ENCODE data around the gene SMARCA5.

The SMARCA5 gene

DNA sequence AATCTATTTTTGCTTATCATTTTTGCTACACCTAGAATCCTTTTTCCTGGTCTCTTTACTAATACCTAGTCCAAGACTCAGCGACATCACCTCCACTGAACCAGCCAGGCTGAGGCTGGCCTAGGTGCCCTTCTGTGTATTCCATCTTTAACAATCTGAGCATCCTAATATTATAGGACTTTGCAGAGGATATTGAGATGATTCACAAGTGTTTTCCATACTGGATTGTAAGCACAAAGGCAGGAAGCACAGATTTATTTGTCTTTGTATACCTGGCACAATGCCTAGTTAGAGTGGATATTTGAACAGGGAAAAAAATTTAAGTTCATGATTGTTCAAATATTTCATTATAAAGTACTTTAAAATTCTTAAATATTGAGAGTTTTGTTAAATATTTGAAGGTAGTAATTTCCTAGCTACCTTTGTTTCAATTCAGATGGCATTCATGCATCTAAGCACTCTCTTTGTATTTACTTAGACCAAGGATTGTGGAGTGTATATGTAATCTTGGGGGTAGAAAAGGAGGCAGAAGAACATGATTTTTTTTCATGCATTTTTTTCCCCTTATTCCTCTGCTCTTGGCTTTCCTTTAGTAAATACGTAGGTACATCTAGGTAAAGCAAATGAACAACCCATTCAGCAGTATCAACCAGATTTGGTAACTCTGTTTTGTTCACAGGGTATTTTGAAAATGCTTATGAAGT is 18.4 kb downstream of the SMARCA5 start:
- H3K9me3 ChIP-seq (ENCODE audit: control insufficient read depth in 2 of 2, low read length in 2 of 2) = no peaks in the 10 kb centered on the region
- no peak overlapping the region for H3K9ac ChIP-seq (ENCODE audit: low read depth in 1 of 2, low read length in 2 of 2)
- peaks cover 63 to 73% of the 10 kb centered on the region in 2 donors for H3K36me3 ChIP-seq (ENCODE audit: control insufficient read depth in 2 of 2, insufficient read depth in 2 of 2, low read length in 2 of 2)
- no peaks in the 10 kb centered on the region for H3K27me3 ChIP-seq (ENCODE audit: control insufficient read depth in 2 of 2, insufficient read depth in 2 of 2, low read length in 2 of 2)
- H3K4me3 ChIP-seq (ENCODE audit: low read length in 2 of 2) = no peak overlapping the region
- no peaks in the 10 kb centered on the region for H3K4me1 ChIP-seq (ENCODE audit: control insufficient read depth in 2 of 2, insufficient read depth in 2 of 2, low read length in 2 of 2)
- H3K27ac ChIP-seq (ENCODE audit: low read depth in 2 of 2, low read length in 2 of 2) = no peak overlapping the region

DNA sequence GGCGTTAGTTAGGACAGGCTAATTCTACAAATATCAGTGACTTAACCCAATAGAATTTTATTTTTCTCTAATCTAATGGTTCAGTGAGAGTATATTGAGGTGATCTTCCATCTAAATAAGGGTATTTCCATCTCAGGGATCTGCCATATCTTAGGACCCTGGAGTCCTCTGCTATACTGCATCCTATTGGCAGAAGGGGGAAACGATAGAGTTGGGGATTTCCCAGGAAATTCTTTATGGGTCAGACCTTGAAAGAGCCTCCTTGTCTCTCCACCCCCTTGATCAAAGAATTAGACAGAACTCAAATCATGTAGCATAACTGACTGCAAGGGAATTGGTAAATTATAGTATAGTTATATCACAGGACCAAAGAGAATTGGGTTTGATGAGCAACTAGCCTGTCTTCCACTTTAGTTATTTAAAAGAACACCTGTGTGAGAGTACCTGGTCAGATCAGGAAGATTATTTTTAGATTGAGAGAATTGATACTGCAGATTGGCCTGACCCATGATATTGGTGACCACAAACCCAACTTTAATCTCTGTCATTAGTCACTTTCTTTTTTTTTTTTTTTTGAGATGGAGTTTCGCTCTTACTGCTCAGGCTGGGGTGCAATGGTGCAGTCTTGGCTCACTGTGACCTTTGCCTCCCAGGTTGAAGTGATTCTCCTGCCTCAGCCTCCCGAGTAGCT is 25.6 kb downstream of the SMARCA5 start:
- Histone ChIP-seq H3K4me3 (ENCODE audit: low read length in 2 of 2) (no peak overlapping the region), H3K27me3 (ENCODE audit: control insufficient read depth in 2 of 2, insufficient read depth in 2 of 2, low read length in 2 of 2) (no peaks in the 10 kb centered on the region), H3K36me3 (ENCODE audit: control insufficient read depth in 2 of 2, insufficient read depth in 2 of 2, low read length in 2 of 2) (peaks cover 76 to 85% of the 10 kb centered on the region in 2 donors), H3K4me1 (ENCODE audit: control insufficient read depth in 2 of 2, insufficient read depth in 2 of 2, low read length in 2 of 2) (no peaks in the 10 kb centered on the region), H3K27ac (ENCODE audit: low read depth in 2 of 2, low read length in 2 of 2) (no peak overlapping the region), H3K9ac (ENCODE audit: low read depth in 1 of 2, low read length in 2 of 2) (no peak overlapping the region), H3K9me3 (ENCODE audit: control insufficient read depth in 2 of 2, low read length in 2 of 2) (no peaks in the 10 kb centered on the region)

DNA sequence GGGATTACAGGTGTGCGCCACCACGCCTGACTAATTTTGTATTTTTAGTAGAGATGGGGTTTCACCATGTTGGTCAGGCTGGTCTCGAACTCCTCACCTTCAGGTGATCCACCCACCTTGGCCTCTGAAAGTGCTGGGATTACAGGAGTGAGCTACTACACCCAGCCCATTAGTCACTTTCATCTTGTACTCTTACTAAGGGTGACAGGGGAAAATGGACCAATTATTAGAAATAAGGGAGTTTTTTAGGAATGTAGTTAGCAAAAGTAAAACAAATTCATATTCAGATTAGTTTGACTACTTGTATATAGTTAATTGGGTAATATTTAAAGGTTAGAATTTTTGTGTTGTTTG is 26.1 kb downstream of the SMARCA5 start:
- Histone ChIP-seq H3K27me3 (ENCODE audit: control insufficient read depth in 2 of 2, insufficient read depth in 2 of 2, low read length in 2 of 2) (no peaks in the 10 kb centered on the region), H3K36me3 (ENCODE audit: control insufficient read depth in 2 of 2, insufficient read depth in 2 of 2, low read length in 2 of 2) (peaks cover 75 to 86% of the 10 kb centered on the region in 2 donors), H3K9me3 (ENCODE audit: control insufficient read depth in 2 of 2, low read length in 2 of 2) (no peaks in the 10 kb centered on the region), H3K4me1 (ENCODE audit: control insufficient read depth in 2 of 2, insufficient read depth in 2 of 2, low read length in 2 of 2) (no peaks in the 10 kb centered on the region), H3K27ac (ENCODE audit: low read depth in 2 of 2, low read length in 2 of 2) (no peak overlapping the region), H3K9ac (ENCODE audit: low read depth in 1 of 2, low read length in 2 of 2) (no peak overlapping the region), H3K4me3 (ENCODE audit: low read length in 2 of 2) (no peak overlapping the region)

DNA sequence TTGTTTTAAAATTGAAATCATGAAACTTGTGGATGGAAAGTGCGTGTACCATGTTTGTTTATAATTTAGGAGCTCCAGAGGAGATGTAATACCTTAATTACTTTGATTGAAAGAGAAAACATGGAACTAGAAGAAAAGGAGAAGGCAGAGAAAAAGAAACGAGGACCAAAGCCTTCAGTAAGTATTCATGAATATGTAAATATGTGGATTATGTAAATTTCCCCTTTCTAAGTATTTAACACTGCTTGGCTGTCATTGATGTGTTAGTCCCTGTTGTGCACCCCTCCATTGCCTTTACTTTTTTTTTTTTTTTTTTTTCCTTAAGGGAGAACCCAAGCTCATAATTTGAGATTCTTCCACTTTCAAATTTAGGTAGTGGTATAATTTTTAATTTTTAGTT is 36.4 kb downstream of the SMARCA5 start:
- no peaks in the 10 kb centered on the region for H3K27me3 ChIP-seq (ENCODE audit: control insufficient read depth in 2 of 2, insufficient read depth in 2 of 2, low read length in 2 of 2)
- H3K27ac ChIP-seq (ENCODE audit: low read depth in 2 of 2, low read length in 2 of 2) = no peak overlapping the region
- H3K9ac ChIP-seq (ENCODE audit: low read depth in 1 of 2, low read length in 2 of 2) = no peak overlapping the region
- H3K4me1 ChIP-seq (ENCODE audit: control insufficient read depth in 2 of 2, insufficient read depth in 2 of 2, low read length in 2 of 2) = no peaks in the 10 kb centered on the region
- H3K9me3 ChIP-seq (ENCODE audit: control insufficient read depth in 2 of 2, low read length in 2 of 2) = no peaks in the 10 kb centered on the region
- H3K36me3 ChIP-seq (ENCODE audit: control insufficient read depth in 2 of 2, insufficient read depth in 2 of 2, low read length in 2 of 2) = peaks cover 52 to 53% of the 10 kb centered on the region in 2 donors
- no peak overlapping the region for H3K4me3 ChIP-seq (ENCODE audit: low read length in 2 of 2)

DNA sequence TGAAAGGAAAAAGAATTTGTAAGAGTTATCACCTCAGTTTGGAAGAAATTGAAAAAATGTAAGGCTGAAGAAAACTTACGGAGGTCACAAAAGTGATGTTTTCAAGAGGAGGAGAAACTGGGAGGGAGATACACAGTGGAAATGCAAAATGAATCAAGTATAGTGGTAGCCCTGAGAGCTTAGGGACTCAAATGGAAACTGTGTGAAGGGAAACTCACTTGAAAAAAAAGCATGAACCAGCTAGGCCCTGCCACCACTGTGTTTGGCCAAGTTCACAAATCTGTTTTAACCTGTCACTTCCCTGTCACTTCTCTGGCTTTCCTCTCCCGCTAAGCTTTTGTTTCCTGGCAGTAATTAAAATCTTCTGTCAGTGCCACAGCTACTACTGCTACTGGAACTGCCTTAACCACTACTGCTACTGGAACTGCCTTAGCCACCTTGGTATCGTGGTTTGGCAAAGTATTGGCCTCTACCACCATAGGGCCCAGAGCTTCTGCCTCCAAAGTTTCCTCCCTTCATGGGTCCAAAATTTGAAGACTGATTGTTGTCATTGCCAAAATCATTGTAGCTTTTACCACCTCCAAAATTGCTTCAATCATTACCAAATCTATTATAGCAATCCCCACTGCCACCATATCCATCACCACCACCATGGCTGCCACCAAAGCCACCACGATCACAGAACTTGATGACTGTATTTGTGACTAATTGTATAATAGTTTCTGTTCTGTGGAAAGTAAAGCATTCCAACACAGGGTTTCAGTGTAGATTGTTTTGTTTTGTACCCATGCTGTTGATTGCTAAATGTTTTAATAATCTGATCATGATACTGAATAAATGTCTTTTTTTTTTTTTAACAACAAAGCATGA is 41.5 kb downstream of the SMARCA5 start:
- H3K27ac ChIP-seq (ENCODE audit: low read depth in 2 of 2, low read length in 2 of 2) = no peak overlapping the region
- peaks cover 13 to 15% of the 10 kb centered on the region in 2 donors for H3K36me3 ChIP-seq (ENCODE audit: control insufficient read depth in 2 of 2, insufficient read depth in 2 of 2, low read length in 2 of 2)
- no peaks in the 10 kb centered on the region for H3K27me3 ChIP-seq (ENCODE audit: control insufficient read depth in 2 of 2, insufficient read depth in 2 of 2, low read length in 2 of 2)
- no peak overlapping the region for H3K9ac ChIP-seq (ENCODE audit: low read depth in 1 of 2, low read length in 2 of 2)
- no peak overlapping the region for H3K4me3 ChIP-seq (ENCODE audit: low read length in 2 of 2)
- H3K4me1 ChIP-seq (ENCODE audit: control insufficient read depth in 2 of 2, insufficient read depth in 2 of 2, low read length in 2 of 2) = peaks cover 8 to 9% of the 10 kb centered on the region in 2 donors
- H3K9me3 ChIP-seq (ENCODE audit: control insufficient read depth in 2 of 2, low read length in 2 of 2) = no peaks in the 10 kb centered on the region

DNA sequence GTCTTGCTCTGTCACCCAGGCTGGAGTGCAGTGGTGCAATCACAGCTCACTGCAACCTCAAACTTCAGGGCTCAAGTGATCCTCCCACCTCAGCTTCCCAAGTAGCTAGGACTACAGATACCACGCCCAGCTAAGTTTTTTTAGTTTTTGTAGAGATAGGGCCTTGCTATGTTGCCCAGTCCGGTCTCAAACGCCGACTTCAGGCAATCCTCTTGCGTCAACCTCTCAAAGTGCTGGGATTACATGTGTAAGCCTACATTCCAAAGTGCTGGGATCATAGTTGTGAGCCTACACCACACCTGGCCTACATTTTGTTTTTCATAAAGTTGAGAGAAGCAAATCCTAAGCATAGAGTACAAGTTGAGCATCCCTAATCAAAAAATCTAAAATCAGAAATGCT is 42.2 kb downstream of the SMARCA5 start:
- H3K9ac ChIP-seq (ENCODE audit: low read depth in 1 of 2, low read length in 2 of 2) = no peak overlapping the region
- H3K9me3 ChIP-seq (ENCODE audit: control insufficient read depth in 2 of 2, low read length in 2 of 2) = no peaks in the 10 kb centered on the region
- no peaks in the 10 kb centered on the region for H3K27me3 ChIP-seq (ENCODE audit: control insufficient read depth in 2 of 2, insufficient read depth in 2 of 2, low read length in 2 of 2)
- no peak overlapping the region for H3K27ac ChIP-seq (ENCODE audit: low read depth in 2 of 2, low read length in 2 of 2)
- H3K4me1 ChIP-seq (ENCODE audit: control insufficient read depth in 2 of 2, insufficient read depth in 2 of 2, low read length in 2 of 2) = peaks cover 8 to 9% of the 10 kb centered on the region in 2 donors
- H3K4me3 ChIP-seq (ENCODE audit: low read length in 2 of 2) = no peak overlapping the region
- H3K36me3 ChIP-seq (ENCODE audit: control insufficient read depth in 2 of 2, insufficient read depth in 2 of 2, low read length in 2 of 2) = peaks cover 6 to 10% of the 10 kb centered on the region in 2 donors

DNA sequence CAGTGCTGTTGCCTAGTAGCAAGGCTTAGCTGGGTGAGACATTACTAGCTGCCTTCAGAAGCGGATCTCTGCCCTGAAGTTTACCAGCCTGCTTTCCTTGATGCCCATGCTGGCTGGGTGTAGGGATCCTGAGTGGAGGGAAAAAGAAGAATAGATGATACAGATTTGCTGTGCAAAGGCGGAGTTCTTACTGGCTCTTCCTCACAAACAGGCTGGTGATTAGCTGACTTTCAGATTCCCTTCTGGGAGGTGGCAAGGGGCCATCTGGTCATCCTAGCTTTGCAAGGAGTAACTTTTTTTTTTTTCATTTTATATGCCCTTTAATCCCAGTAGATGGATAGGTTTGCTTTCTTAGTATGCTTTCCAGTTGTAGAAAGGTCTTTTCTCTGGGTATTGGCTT is 44.8 kb downstream of the SMARCA5 start:
- no peak overlapping the region for H3K4me3 ChIP-seq (ENCODE audit: low read length in 2 of 2)
- H3K27me3 ChIP-seq (ENCODE audit: control insufficient read depth in 2 of 2, insufficient read depth in 2 of 2, low read length in 2 of 2) = no peaks in the 10 kb centered on the region
- H3K9ac ChIP-seq (ENCODE audit: low read depth in 1 of 2, low read length in 2 of 2) = no peak overlapping the region
- H3K9me3 ChIP-seq (ENCODE audit: control insufficient read depth in 2 of 2, low read length in 2 of 2) = no peaks in the 10 kb centered on the region
- H3K4me1 ChIP-seq (ENCODE audit: control insufficient read depth in 2 of 2, insufficient read depth in 2 of 2, low read length in 2 of 2) = peaks cover 8 to 9% of the 10 kb centered on the region in 2 donors
- H3K36me3 ChIP-seq (ENCODE audit: control insufficient read depth in 2 of 2, insufficient read depth in 2 of 2, low read length in 2 of 2) = peaks cover 6 to 8% of the 10 kb centered on the region in 2 donors
- no peak overlapping the region for H3K27ac ChIP-seq (ENCODE audit: low read depth in 2 of 2, low read length in 2 of 2)

DNA sequence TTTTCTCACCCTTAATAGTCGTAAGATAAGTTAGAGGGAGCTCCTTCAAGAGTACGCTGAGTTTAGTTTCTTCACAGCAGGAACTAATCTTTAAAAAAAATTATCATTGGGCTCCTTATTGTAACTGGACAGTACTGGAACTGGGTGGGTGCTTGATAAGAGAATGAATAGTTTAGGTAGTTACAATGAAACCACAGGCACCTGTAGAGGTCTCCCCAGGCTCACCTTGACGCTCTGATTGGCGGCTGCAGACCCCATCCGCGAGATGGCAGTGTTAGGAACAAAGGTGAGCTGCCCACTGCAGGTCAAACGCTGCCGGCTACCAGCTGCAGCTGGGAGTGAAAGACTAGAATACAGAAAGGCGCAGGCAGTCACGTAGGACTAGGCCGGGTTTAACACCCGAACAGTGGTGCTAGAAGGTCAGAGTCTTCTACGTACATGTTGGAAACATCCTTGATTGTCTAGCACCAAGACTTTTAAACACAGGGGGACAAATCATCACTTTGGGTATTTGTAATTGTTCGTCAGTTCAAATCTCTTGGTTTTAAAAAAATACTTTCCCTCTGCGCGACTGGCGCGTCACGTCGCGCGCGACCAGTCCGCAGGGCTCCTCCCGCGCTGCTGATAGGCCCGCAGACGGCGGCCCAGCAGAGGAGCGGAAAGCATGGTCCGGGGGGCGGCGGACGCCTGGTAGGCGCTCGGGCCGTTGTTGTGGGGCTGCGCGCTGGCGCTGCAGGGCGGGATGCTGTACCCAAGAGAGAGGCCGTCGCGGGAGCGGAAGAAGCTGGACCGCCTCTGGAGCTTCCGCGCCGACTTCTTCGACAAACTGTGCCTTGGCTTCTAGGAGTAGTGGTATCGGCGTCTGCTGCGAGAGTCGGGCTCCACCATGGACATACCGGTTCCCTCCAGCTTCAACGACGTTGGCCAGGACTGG is 45.6 kb downstream of the SMARCA5 start:
- no peaks in the 10 kb centered on the region for H3K27me3 ChIP-seq (ENCODE audit: control insufficient read depth in 2 of 2, insufficient read depth in 2 of 2, low read length in 2 of 2)
- peak overlapping the region; percentile 64 to 79 for H3K27ac ChIP-seq (ENCODE audit: low read depth in 2 of 2, low read length in 2 of 2)
- peak overlapping the region; percentile 64 to 70 for H3K9ac ChIP-seq (ENCODE audit: low read depth in 1 of 2, low read length in 2 of 2)
- H3K4me1 ChIP-seq (ENCODE audit: control insufficient read depth in 2 of 2, insufficient read depth in 2 of 2, low read length in 2 of 2) = peaks cover 8 to 9% of the 10 kb centered on the region in 2 donors
- peaks cover 6 to 8% of the 10 kb centered on the region in 2 donors for H3K36me3 ChIP-seq (ENCODE audit: control insufficient read depth in 2 of 2, insufficient read depth in 2 of 2, low read length in 2 of 2)
- no peaks in the 10 kb centered on the region for H3K9me3 ChIP-seq (ENCODE audit: control insufficient read depth in 2 of 2, low read length in 2 of 2)
- peak overlapping the region; percentile 74 to 90 for H3K4me3 ChIP-seq (ENCODE audit: low read length in 2 of 2)

DNA sequence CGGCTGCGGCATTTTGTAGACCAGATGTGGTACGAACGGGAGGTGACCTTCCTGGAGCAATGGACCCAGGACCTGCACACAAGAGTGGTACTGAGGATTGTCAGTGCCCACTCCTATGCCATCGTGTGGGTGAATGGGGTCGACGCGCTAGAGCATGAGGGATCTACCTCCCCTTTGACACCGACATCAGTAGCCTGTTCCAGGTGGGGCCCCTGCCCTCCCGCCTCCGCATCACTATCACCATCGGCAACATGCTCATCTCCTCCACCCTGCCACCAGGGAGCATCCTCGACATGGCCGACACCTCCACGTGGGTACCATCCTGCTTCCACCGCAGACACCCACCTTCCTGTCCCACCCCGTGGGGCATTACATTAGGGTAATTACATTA is 46.2 kb downstream of the SMARCA5 start:
- Histone ChIP-seq H3K4me3 (ENCODE audit: low read length in 2 of 2) (peak overlapping the region; percentile 74 to 90), H3K4me1 (ENCODE audit: control insufficient read depth in 2 of 2, insufficient read depth in 2 of 2, low read length in 2 of 2) (peaks cover 8 to 9% of the 10 kb centered on the region in 2 donors), H3K27me3 (ENCODE audit: control insufficient read depth in 2 of 2, insufficient read depth in 2 of 2, low read length in 2 of 2) (no peaks in the 10 kb centered on the region), H3K9me3 (ENCODE audit: control insufficient read depth in 2 of 2, low read length in 2 of 2) (no peaks in the 10 kb centered on the region), H3K9ac (ENCODE audit: low read depth in 1 of 2, low read length in 2 of 2) (peak overlapping the region; percentile 64 to 70), H3K36me3 (ENCODE audit: control insufficient read depth in 2 of 2, insufficient read depth in 2 of 2, low read length in 2 of 2) (peaks cover 5% of the 10 kb centered on the region in 2 donors), H3K27ac (ENCODE audit: low read depth in 2 of 2, low read length in 2 of 2) (peak overlapping the region; percentile 64 to 79)

Data from mucosa of rectum (tissue), 2 donors.